Measurements from ENCODE around the gene OR9Q1. TPM values are rescaled to one million over a fixed set of nuclear protein-coding genes. Genes with fewer than 3 reads are reported as not detected.

Gene OR9Q1
- total RNA-seq, 2 experiments from 2014 or later = not detected

GRCh38 chr11:58060535-58060934, 36.9 kb downstream of the OR9Q1 start:
- POLR2A ChIA-PET = no interaction called here
- Histone ChIP-seq H3K27me3 (ENCODE audit: control insufficient read depth in 1 of 2, insufficient read depth in 2 of 2, low read length in 2 of 2) (no peaks in the 10 kb centered on the region), H3K4me1 (ENCODE audit: insufficient read depth, low read length) (no peaks in the 10 kb centered on the region), H3K36me3 (ENCODE audit: insufficient read depth, low read length) (no peaks in the 10 kb centered on the region), H3K4me3 (ENCODE audit: low read length) (no peak overlapping the region), H3K9me3 (ENCODE audit: control insufficient read depth in 1 of 2, insufficient read depth in 1 of 2, low read length in 2 of 2) (no peaks in the 10 kb centered on the region), H3K27ac (ENCODE audit: low read depth in 1 of 2, low read length in 2 of 2) (no peak overlapping the region)
- DNase-seq (no peak), ATAC-seq (ENCODE audit: poor library complexity) (no peak)
- H3K27ac Mint-ChIP-seq = no peak overlapping the region
- H3K4me1 Mint-ChIP-seq (ENCODE audit: low read depth) = no peaks in the 10 kb centered on the region
- TF ChIP-seq CTCF (IDR thresholded peaks at IDR 0.05) = no peak
- no peaks in the 10 kb centered on the region for H3K36me3 Mint-ChIP-seq (ENCODE audit: low read depth)
- no peak overlapping the region for H3K4me3 Mint-ChIP-seq
- H3K9me3 Mint-ChIP-seq = no peaks in the 10 kb centered on the region
- intact Hi-C loops (cut with DNase I, micrococcal nuclease) = no loop called here
- peaks cover 13% of the 10 kb centered on the region for H3K27me3 Mint-ChIP-seq
- CTCF ChIA-PET = no interaction called here

GRCh38 chr11:58060939-58061672, 37.4 kb downstream of the OR9Q1 start:
- H3K4me1 ChIP-seq (ENCODE audit: insufficient read depth, low read length) = no peaks in the 10 kb centered on the region
- Mint-ChIP-seq H3K36me3 (ENCODE audit: low read depth) (no peaks in the 10 kb centered on the region), H3K9me3 (no peaks in the 10 kb centered on the region), H3K27ac (no peak overlapping the region), H3K4me3 (no peak overlapping the region), H3K27me3 (peaks cover 13% of the 10 kb centered on the region), H3K4me1 (ENCODE audit: low read depth) (no peaks in the 10 kb centered on the region)
- intact Hi-C loops (cut with DNase I, micrococcal nuclease) = no loop called here
- POLR2A ChIA-PET = no interaction called here
- DNase-seq (no peak), ATAC-seq (ENCODE audit: poor library complexity) (no peak)
- no peak for TF ChIP-seq CTCF (IDR thresholded peaks at IDR 0.05)
- H3K9me3 ChIP-seq (ENCODE audit: control insufficient read depth in 1 of 2, insufficient read depth in 1 of 2, low read length in 2 of 2) = no peaks in the 10 kb centered on the region
- no peaks in the 10 kb centered on the region for H3K36me3 ChIP-seq (ENCODE audit: insufficient read depth, low read length)
- CTCF ChIA-PET = no interaction called here
- H3K27me3 ChIP-seq (ENCODE audit: control insufficient read depth in 1 of 2, insufficient read depth in 2 of 2, low read length in 2 of 2) = no peaks in the 10 kb centered on the region
- H3K4me3 ChIP-seq (ENCODE audit: low read length) = no peak overlapping the region
- H3K27ac ChIP-seq (ENCODE audit: low read depth in 1 of 2, low read length in 2 of 2) = no peak overlapping the region

GRCh38 chr11:58061813-58062212, 38.1 kb downstream of the OR9Q1 start:
- intact Hi-C loops (cut with DNase I, micrococcal nuclease) = no loop called here
- no peaks in the 10 kb centered on the region for H3K36me3 ChIP-seq (ENCODE audit: insufficient read depth, low read length)
- no peaks in the 10 kb centered on the region for H3K4me1 ChIP-seq (ENCODE audit: insufficient read depth, low read length)
- no peaks in the 10 kb centered on the region for H3K9me3 ChIP-seq (ENCODE audit: control insufficient read depth in 1 of 2, insufficient read depth in 1 of 2, low read length in 2 of 2)
- CTCF ChIA-PET = no interaction called here
- POLR2A ChIA-PET = no interaction called here
- no peak overlapping the region for H3K4me3 ChIP-seq (ENCODE audit: low read length)
- no peak for TF ChIP-seq CTCF (IDR thresholded peaks at IDR 0.05)
- Mint-ChIP-seq H3K4me3 (no peak overlapping the region), H3K4me1 (ENCODE audit: low read depth) (no peaks in the 10 kb centered on the region), H3K27ac (no peak overlapping the region), H3K9me3 (no peaks in the 10 kb centered on the region), H3K36me3 (ENCODE audit: low read depth) (no peaks in the 10 kb centered on the region), H3K27me3 (peaks cover 13% of the 10 kb centered on the region)
- DNase-seq (no peak), ATAC-seq (ENCODE audit: poor library complexity) (no peak)
- H3K27ac ChIP-seq (ENCODE audit: low read depth in 1 of 2, low read length in 2 of 2) = no peak overlapping the region
- no peaks in the 10 kb centered on the region for H3K27me3 ChIP-seq (ENCODE audit: control insufficient read depth in 1 of 2, insufficient read depth in 2 of 2, low read length in 2 of 2)

Measured in CD4-positive, alpha-beta T cell (primary cell).